Trophoblast cell (in vitro differentiated cells and primary cell): ENCODE measurements around the gene CPT1A.

Experiments
- DNase-seq, 2 donors: peaks; one replicate each; pipeline ENCODE4 v3.0.0-alpha.2; 2016
- H2AFZ ChIP-seq: 2 replicates; pipeline ENCODE4 v1.6.1; 2013; ENCODE audit warnings: low read length, moderate library complexity, mild to moderate bottlenecking; ENCODE audit not compliant: insufficient read depth, poor library complexity
- H2AK5ac ChIP-seq: 2 replicates; pipeline ENCODE4 v1.6.1; 2013; ENCODE audit warnings: mild to moderate bottlenecking, low read length
- H2BK120ac ChIP-seq: 2 replicates; pipeline ENCODE4 v1.6.1; 2013; ENCODE audit warnings: low read length, mild to moderate bottlenecking, moderate library complexity; ENCODE audit not compliant: insufficient read depth, poor library complexity
- H2BK12ac ChIP-seq: 2 replicates; pipeline ENCODE4 v1.6.1; 2013; ENCODE audit warnings: mild to moderate bottlenecking, low read length, moderate library complexity
- H2BK5ac ChIP-seq: 2 replicates; pipeline ENCODE4 v1.6.1; 2013; ENCODE audit warnings: low read length, low read depth, moderate library complexity, mild to moderate bottlenecking; ENCODE audit not compliant: poor library complexity
- H3K14ac ChIP-seq: 2 replicates; pipeline ENCODE4 v1.6.1; 2013; ENCODE audit warnings: mild to moderate bottlenecking, low read length
- H3K18ac ChIP-seq: 2 replicates; pipeline ENCODE4 v1.6.1; 2013; ENCODE audit warnings: mild to moderate bottlenecking, low read length
- H3K23ac ChIP-seq: 2 replicates; pipeline ENCODE4 v1.6.1; 2013; ENCODE audit warnings: low read length
- H3K27ac ChIP-seq: 2 replicates; pipeline ENCODE4 v1.5.1; 2013; ENCODE audit warnings: low read depth, mild to moderate bottlenecking, inconsistent platforms, low read length, moderate library complexity
- H3K27me3 ChIP-seq: 2 replicates; pipeline ENCODE4 v1.6.1; 2013; ENCODE audit warnings: inconsistent platforms, mild to moderate bottlenecking, low read length, moderate library complexity; ENCODE audit not compliant: insufficient read depth
- H3K36me3 ChIP-seq, 2 experiments: 1 replicate in 1 of 2; 2 replicates in 1 of 2; pipeline ENCODE4 v1.6.1; 2013; ENCODE audit warnings: low read length in 2 of 2, mild to moderate bottlenecking in 2 of 2, moderate library complexity in 1 of 2; ENCODE audit not compliant: insufficient read depth in 2 of 2, control insufficient read depth in 1 of 2
- H3K4ac ChIP-seq: 2 replicates; pipeline ENCODE4 v1.6.1; 2013; ENCODE audit warnings: low read depth, mild to moderate bottlenecking, low read length, moderate library complexity
- H3K4me1 ChIP-seq, 2 experiments: 1 replicate in 1 of 2; 2 replicates in 1 of 2; pipeline ENCODE4 v1.6.1; 2013; ENCODE audit warnings: low read length in 2 of 2, mild to moderate bottlenecking in 2 of 2, moderate library complexity in 1 of 2; ENCODE audit not compliant: insufficient read depth in 2 of 2, control insufficient read depth in 1 of 2
- H3K4me2 ChIP-seq: 2 replicates; pipeline ENCODE4 v1.6.1; 2013; ENCODE audit warnings: inconsistent platforms, mild to moderate bottlenecking, low read length, moderate library complexity
- H3K4me3 ChIP-seq: 2 replicates; pipeline ENCODE4 v1.5.1; 2013; ENCODE audit warnings: mild to moderate bottlenecking, low read depth, low read length, inconsistent platforms
- H3K79me1 ChIP-seq: one replicate; pipeline ENCODE4 v1.6.1; 2013; ENCODE audit warnings: low read length
- H3K79me2 ChIP-seq: 2 replicates; pipeline ENCODE4 v1.6.1; 2013; ENCODE audit warnings: low read length, mild to moderate bottlenecking; ENCODE audit not compliant: control insufficient read depth, insufficient read depth, poor library complexity
- H3K9ac ChIP-seq: 2 replicates; pipeline ENCODE4 v1.6.1; 2013; ENCODE audit warnings: mild to moderate bottlenecking, low read length
- H3K9me3 ChIP-seq: 2 replicates; pipeline ENCODE4 v1.6.1; 2013; ENCODE audit warnings: low read depth, mild to moderate bottlenecking, control low read depth, inconsistent platforms, low read length; ENCODE audit not compliant: insufficient read depth
- H4K12ac ChIP-seq: 2 replicates; pipeline ENCODE4 v1.6.1; 2013; ENCODE audit warnings: low read depth, mild to moderate bottlenecking, low read length, moderate library complexity
- H4K8ac ChIP-seq: 2 replicates; pipeline ENCODE4 v1.6.1; 2013; ENCODE audit warnings: low read depth, mild to moderate bottlenecking, low read length, moderate library complexity
- H4K91ac ChIP-seq: one replicate; pipeline ENCODE4 v1.6.1; 2013; ENCODE audit warnings: low read depth, mild to moderate bottlenecking, low read length, moderate library complexity
- WGBS: extraction: QIAGEN DNeasy Blood & Tissue Kit; methylation state at CpG from one replicate; pipeline ENCODE4 v1.1.7; 2013; ENCODE audit warnings: missing lambda C conversion rate; ENCODE audit not compliant: insufficient read length, insufficient coverage; ENCODE audit errors: extremely low coverage; 5-methylcytosine and 5-hydroxymethylcytosine counted together

CPT1A gene

GRCh38 chr11:68722143-68722542 is 119.6 kb downstream of the CPT1A start:
- Histone ChIP-seq H2BK12ac (no peak overlapping the region), H4K8ac (no peak overlapping the region), H3K18ac (no peak overlapping the region), H3K79me1 (no peaks in the 10 kb centered on the region), H3K14ac (no peak overlapping the region), H2AFZ (no peak overlapping the region), H4K91ac (no peak overlapping the region), H3K79me2 (no peaks in the 10 kb centered on the region), H3K23ac (no peak overlapping the region), H3K9ac (no peak overlapping the region), H3K4ac (no peak overlapping the region), H3K4me2 (no peak overlapping the region), H3K4me1 (no peaks in the 10 kb centered on the region), H2BK120ac (no peak overlapping the region), H3K36me3 (no peaks in the 10 kb centered on the region), H2BK5ac (no peak overlapping the region), H3K27me3 (no peaks in the 10 kb centered on the region), H2AK5ac (no peak overlapping the region), H3K4me3 (no peak overlapping the region), H3K27ac (no peak overlapping the region), H4K12ac (no peak overlapping the region), H3K9me3 (peaks cover 4% of the 10 kb centered on the region)
- WGBS: no CpG with 5 or more reads among the region's 1 CpG
- DNase-seq: no peak

- Histone ChIP-seq H3K27me3 (no peaks in the 10 kb centered on the region), H2AFZ (no peak overlapping the region), H4K8ac (no peak overlapping the region), H3K18ac (no peak overlapping the region), H2AK5ac (no peak overlapping the region), H2BK12ac (no peak overlapping the region), H3K14ac (no peak overlapping the region), H3K23ac (no peak overlapping the region), H3K9ac (no peak overlapping the region), H3K4me3 (no peak overlapping the region), H4K91ac (no peak overlapping the region), H4K12ac (no peak overlapping the region), H3K4ac (no peak overlapping the region), H3K9me3 (peaks cover 4% of the 10 kb centered on the region), H3K4me1 (no peaks in the 10 kb centered on the region), H2BK5ac (no peak overlapping the region), H3K79me2 (no peaks in the 10 kb centered on the region), H3K79me1 (no peaks in the 10 kb centered on the region), H3K27ac (no peak overlapping the region), H3K4me2 (no peak overlapping the region), H2BK120ac (no peak overlapping the region), H3K36me3 (no peaks in the 10 kb centered on the region)
- no peak for DNase-seq
- WGBS: no CpG with 5 or more reads among the region's 2 CpGs
Measured at GRCh38 chr11:68721075-68721474, 120.6 kb downstream of the CPT1A start.

- H3K9ac ChIP-seq: no peak overlapping the region
- H3K4me3 ChIP-seq: no peak overlapping the region
- no peaks in the 10 kb centered on the region for H3K4me1 ChIP-seq
- no peak for DNase-seq
- no CpG with 5 or more reads among the region's 11 CpGs for WGBS
- H3K23ac ChIP-seq: no peak overlapping the region
- no peaks in the 10 kb centered on the region for H3K27me3 ChIP-seq
- H2BK12ac ChIP-seq: no peak overlapping the region
- no peak overlapping the region for H4K12ac ChIP-seq
- no peak overlapping the region for H2AK5ac ChIP-seq
- H2AFZ ChIP-seq: no peak overlapping the region
- no peak overlapping the region for H3K14ac ChIP-seq
- no peak overlapping the region for H3K4ac ChIP-seq
- H3K4me2 ChIP-seq: no peak overlapping the region
- H2BK120ac ChIP-seq: no peak overlapping the region
- H3K9me3 ChIP-seq: peaks cover 6% of the 10 kb centered on the region
- H3K36me3 ChIP-seq: no peaks in the 10 kb centered on the region
- H3K18ac ChIP-seq: no peak overlapping the region
- no peak overlapping the region for H4K8ac ChIP-seq
- no peak overlapping the region for H4K91ac ChIP-seq
- no peaks in the 10 kb centered on the region for H3K79me1 ChIP-seq
- no peak overlapping the region for H3K27ac ChIP-seq
- H2BK5ac ChIP-seq: no peak overlapping the region
- no peaks in the 10 kb centered on the region for H3K79me2 ChIP-seq
Measured at GRCh38 chr11:68715456-68716122, 126.1 kb downstream of the CPT1A start.

- H3K36me3 ChIP-seq: no peaks in the 10 kb centered on the region
- H2AFZ ChIP-seq: no peak overlapping the region
- no peaks in the 10 kb centered on the region for H3K27me3 ChIP-seq
- H4K8ac ChIP-seq: no peak overlapping the region
- H4K91ac ChIP-seq: no peak overlapping the region
- WGBS: 100% methylated on average over 1 of the region's 23 CpGs
- H2BK120ac ChIP-seq: no peak overlapping the region
- no peak overlapping the region for H3K18ac ChIP-seq
- H3K79me1 ChIP-seq: no peaks in the 10 kb centered on the region
- no peak overlapping the region for H3K27ac ChIP-seq
- no peak overlapping the region for H3K4me2 ChIP-seq
- H3K9ac ChIP-seq: no peak overlapping the region
- no peak overlapping the region for H2BK5ac ChIP-seq
- no peak overlapping the region for H3K23ac ChIP-seq
- H3K79me2 ChIP-seq: no peaks in the 10 kb centered on the region
- no peaks in the 10 kb centered on the region for H3K4me1 ChIP-seq
- H2AK5ac ChIP-seq: no peak overlapping the region
- H3K4ac ChIP-seq: no peak overlapping the region
- H2BK12ac ChIP-seq: no peak overlapping the region
- no peak for DNase-seq
- peaks cover 4% of the 10 kb centered on the region for H3K9me3 ChIP-seq
- no peak overlapping the region for H4K12ac ChIP-seq
- H3K14ac ChIP-seq: no peak overlapping the region
- H3K4me3 ChIP-seq: no peak overlapping the region
Measured at GRCh38 chr11:68714060-68714856, 127.5 kb downstream of the CPT1A start.
